GM19463 (cell line): ENCODE data around the gene SERPINC1.
"Not testable (repeated sequence)": the region's sequence is repeated elsewhere in the genome, so short reads cannot be mapped to it uniquely, and the experiment has no call there.

Source experiments
- ATAC-seq: cut with Tn5 transposase; IDR thresholded peaks from one replicate; pipeline ENCODE4 v1.9.1; 2021; ENCODE audit warnings: mild to moderate bottlenecking, moderate library complexity; ENCODE audit not compliant: unreplicated experiment

SERPINC1 gene

GRCh38 chr1:173894189-173894588, 22.9 kb downstream of the SERPINC1 start:
- no peak for ATAC-seq

- no peak for ATAC-seq
Measured at GRCh38 chr1:173893611-173894010, 23.5 kb downstream of the SERPINC1 start.

GRCh38 chr1:173889885-173890284, 27.2 kb downstream of the SERPINC1 start:
- no peak for ATAC-seq

GRCh38 chr1:173888749-173889148, 28.4 kb downstream of the SERPINC1 start:
- no peak for ATAC-seq

- no peak for ATAC-seq
Measured at GRCh38 chr1:173887627-173888026, 29.5 kb downstream of the SERPINC1 start.

GRCh38 chr1:173886746-173887611, 30.1 kb downstream of the SERPINC1 start:
- no peak for ATAC-seq

- no peak for ATAC-seq
Measured at GRCh38 chr1:173884701-173885100, 32.4 kb downstream of the SERPINC1 start.

GRCh38 chr1:173881117-173881516, 36.0 kb downstream of the SERPINC1 start:
- not testable (repeated sequence) for ATAC-seq

GRCh38 chr1:173878251-173878650, 38.9 kb downstream of the SERPINC1 start:
- ATAC-seq = no peak

- no peak for ATAC-seq
Measured at GRCh38 chr1:173876732-173877131, 40.4 kb downstream of the SERPINC1 start.

- ATAC-seq = no peak
Measured at GRCh38 chr1:173871500-173871899, 45.6 kb downstream of the SERPINC1 start.

- no peak for ATAC-seq
Measured at GRCh38 chr1:173871091-173871490, 46.0 kb downstream of the SERPINC1 start.

- ATAC-seq = peak; percentile 19
Measured at GRCh38 chr1:173870252-173871075, 46.7 kb downstream of the SERPINC1 start.

GRCh38 chr1:173869021-173869359, 48.1 kb downstream of the SERPINC1 start:
- no peak for ATAC-seq

GRCh38 chr1:173868266-173869020, 48.7 kb downstream of the SERPINC1 start, which contains the start of gene ZBTB37:
TSS of gene ZBTB37 (plus strand) at chr1:173868380. CDS start at chr1:173870226, 1,846 bp downstream.
- ATAC-seq = peak; percentile 65

- ATAC-seq = peak; percentile 60
Measured at GRCh38 chr1:173867753-173868265, 49.3 kb downstream of the SERPINC1 start, which contains the start of gene GAS5. TSS of gene GAS5 (minus strand) at chr1:173867989.

- ATAC-seq = no peak
Measured at GRCh38 chr1:173867141-173867752, 49.9 kb downstream of the SERPINC1 start.

GRCh38 chr1:173866413-173867115, 50.6 kb downstream of the SERPINC1 start:
- no peak for ATAC-seq

- ATAC-seq = no peak
Measured at GRCh38 chr1:173865468-173866164, 51.5 kb downstream of the SERPINC1 start.
